Midbrain (tissue), 1 donor: ENCODE data around the gene SPOCK3.
A peak's percentile ranks its signal among the peaks of the same experiment; 100 is the strongest.
"Not testable (repeated sequence)": the region's sequence is repeated elsewhere in the genome, so short reads cannot be mapped to it uniquely, and the experiment has no call there.

Experiments
- DNase-seq: peaks from one replicate; lab custom pipeline; 2025; lab: John Stamatoyannopoulos, UW

Gene SPOCK3

GRCh38 chr4:167035390-167035789, 198.9 kb downstream of the SPOCK3 start:
- DNase-seq: no peak

DNA sequence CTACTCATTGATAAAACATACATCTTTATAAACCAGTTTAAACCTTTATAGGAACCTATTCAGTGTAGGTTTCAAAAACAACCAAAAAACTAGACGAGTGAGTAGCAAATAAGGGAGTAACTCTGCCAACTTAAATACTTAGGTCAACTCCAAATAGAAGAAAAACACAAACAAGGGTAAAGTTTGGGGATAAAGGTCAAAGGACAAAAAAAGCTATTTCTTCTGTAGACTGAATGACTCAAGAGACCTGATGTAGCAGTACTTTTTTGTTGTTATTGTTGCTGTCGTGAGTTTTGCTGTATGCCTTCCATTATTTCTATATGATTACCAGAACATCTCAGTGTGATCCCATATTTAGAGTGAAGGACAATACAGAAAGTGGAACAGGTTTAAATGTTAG, 199.3 kb downstream of the SPOCK3 start:
- no peak for DNase-seq

DNA sequence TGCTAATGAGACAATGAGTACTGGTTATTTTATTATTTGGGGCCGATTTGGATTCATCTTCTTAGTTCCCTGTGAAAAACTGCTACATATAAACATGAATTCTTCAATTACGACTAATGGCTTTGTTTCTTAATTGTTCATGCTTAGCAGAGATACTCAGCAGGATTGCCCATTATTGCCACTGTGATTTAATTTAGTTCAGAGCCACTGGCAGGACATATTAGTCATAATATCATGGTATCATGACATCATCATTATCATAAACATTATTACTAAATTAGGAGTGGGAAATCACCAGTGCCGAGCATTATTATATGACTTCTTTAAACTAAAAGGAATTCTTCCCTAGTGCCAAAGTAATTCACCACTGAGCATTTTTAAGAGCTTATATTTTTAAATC, 201.4 kb downstream of the SPOCK3 start:
- no peak for DNase-seq

- no peak for DNase-seq
These were observed 202.6 kb downstream of the SPOCK3 start for GRCh38 chr4:167031534-167032156.

- no peak for DNase-seq
These were observed 205.3 kb downstream of the SPOCK3 start for GRCh38 chr4:167028976-167029375.

GRCh38 chr4:167025670-167026069, 208.6 kb downstream of the SPOCK3 start:
- DNase-seq: no peak

DNA sequence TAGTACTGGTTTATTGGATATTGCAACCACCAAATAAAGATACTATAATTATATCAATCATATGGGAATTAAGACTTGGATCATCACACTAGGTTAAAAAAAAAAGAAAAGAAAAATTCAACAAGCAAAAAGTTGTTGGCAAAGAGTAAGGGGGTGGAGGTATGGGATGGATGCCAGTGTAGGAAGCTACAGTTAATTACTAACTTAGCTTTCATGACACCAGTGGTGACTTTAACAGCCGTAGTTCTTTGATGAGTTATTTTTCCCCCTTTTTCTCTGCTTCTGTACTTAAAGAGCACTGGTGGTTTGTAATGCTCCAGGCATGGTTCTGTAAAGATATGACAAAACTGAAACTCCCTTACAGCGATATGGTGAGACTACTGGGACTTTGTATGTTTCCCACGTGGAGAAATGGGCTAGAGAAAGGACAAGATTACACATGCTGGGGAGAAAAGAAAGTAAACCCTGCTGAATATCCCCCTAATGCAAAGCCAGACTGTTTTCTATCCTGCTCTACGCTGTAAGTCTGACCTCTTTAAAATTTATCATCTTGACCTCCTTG, 210.8 kb downstream of the SPOCK3 start:
- DNase-seq: no peak

DNA sequence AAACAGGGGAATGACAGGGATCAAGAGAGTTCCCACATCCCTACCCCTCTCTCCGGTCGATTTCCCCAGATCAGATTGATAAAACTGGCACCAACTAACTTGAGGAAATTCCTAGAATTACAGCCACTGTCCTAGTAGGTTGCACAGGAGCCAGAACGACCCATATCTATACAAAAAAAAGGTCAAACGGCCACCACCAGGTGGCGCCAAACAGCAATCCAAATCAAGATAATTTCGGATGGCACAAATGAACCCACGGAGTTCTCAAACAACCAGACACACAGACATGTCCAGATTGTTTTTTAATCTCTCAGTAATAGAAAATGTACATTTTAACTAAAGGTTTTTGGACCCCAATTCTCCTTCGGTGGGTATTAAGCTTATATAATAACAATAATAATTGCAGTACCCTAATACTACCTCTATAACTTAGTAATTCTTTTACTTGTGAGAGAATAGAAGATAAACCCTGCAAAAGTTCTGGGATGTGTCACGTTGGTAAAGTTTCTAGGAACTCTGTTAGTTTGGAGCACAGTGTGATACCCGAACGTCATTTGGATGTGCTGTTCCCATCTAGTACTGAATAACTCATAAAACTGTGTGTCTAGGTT, 212.6 kb downstream of the SPOCK3 start:
- DNase-seq: peak; percentile 88

DNA sequence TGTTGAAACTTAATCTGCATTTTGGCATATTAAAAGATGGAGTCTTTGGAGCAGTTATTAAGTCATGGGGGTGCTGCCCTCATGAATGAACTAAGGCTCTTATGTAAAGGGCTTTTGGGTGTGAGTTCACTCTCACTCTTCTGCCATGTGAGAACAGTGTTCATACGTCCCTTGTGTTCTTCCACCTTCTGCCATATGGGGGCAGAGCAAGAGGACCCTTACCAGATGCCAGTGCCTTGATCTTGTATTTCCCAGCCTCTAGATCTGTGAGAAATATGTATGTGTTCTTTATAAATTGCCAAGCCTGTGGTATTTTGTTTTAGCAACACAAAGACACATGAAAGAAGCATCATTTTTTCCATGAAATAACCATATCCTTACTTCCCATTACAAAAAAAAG, 213.9 kb downstream of the SPOCK3 start:
- no peak for DNase-seq

GRCh38 chr4:167014944-167015343, 219.3 kb downstream of the SPOCK3 start:
- DNase-seq: no peak

DNA sequence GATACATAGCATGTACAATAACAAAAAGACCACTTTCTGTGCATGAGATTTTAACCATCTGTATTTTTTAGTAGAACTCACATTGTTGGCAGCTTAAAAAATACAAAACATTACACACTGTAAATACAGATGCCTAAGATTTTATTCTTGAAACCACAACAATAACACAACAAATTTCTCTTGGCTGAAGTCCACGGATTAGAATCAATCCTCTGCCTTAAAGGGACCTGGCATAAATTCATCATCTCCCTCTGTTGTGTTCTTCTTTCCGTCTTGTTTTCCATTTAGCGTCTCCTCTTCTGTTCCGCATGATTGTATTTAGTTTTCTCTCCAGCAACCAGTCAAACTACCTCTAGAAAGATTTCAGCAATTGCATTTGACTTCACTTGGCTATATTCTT, 231.0 kb downstream of the SPOCK3 start:
- no peak for DNase-seq

- no peak for DNase-seq
These were observed 234.0 kb downstream of the SPOCK3 start for GRCh38 chr4:167000141-167000852.

DNA sequence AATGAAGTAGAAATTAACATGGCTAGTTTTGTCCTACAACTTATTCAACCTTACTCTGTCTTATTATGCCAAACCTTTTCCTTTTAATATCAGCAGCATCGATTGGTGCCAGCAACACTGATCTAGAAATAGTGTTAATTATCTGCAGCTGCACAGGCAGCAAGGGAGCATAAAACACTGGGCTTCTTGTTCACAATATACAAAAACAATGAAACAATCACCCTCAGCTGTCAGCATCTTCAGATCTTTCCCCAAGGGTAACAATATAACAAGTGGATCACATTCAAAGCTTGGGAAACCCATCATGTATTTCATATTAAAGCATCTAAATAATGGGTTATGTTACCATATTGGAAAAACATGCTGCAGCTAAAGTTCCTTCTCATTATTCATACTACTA, 238.1 kb downstream of the SPOCK3 start:
- DNase-seq: peak; percentile 79

- no peak for DNase-seq
These were observed 239.6 kb downstream of the SPOCK3 start for GRCh38 chr4:166994686-166995085.

- no peak for DNase-seq
These were observed 243.2 kb downstream of the SPOCK3 start for GRCh38 chr4:166991006-166991561.

DNA sequence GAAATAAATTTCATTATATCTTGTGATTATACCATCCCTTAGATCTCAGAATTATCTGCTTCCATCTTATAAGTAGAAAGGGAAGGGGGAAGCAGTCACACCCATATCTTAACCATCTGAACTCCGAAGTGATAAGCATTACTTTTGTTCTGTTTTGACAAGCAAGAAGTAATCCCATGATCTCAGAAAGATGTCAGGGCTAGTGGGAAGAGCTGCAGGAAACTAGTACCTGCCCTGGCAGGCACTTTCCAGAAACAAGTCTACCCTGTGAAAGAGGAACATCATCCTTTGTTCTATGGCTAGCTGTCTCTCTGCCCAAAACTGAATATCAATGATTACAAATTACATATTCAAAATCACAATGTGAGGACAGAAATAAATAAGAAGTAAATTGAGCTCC, 244.4 kb downstream of the SPOCK3 start:
- no peak for DNase-seq

DNA sequence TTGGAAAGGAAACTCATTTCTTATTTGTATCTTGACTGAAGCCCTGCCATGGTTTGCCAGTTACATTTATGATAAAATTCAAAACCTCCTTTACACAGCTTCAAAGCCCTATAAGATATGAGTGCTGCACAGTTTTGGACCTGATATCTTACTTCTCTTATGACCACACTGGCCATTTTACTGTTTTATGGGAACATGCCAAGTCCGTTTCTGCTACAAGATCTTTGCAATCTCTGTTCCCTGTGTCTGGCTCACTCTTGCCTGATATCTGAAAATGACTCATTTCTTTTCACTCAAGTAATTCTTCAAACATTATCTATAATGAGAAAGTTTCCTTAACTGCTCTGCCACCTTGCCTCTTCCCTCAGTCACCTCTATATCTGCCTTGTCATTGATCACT, 247.3 kb downstream of the SPOCK3 start:
- DNase-seq: no peak

DNA sequence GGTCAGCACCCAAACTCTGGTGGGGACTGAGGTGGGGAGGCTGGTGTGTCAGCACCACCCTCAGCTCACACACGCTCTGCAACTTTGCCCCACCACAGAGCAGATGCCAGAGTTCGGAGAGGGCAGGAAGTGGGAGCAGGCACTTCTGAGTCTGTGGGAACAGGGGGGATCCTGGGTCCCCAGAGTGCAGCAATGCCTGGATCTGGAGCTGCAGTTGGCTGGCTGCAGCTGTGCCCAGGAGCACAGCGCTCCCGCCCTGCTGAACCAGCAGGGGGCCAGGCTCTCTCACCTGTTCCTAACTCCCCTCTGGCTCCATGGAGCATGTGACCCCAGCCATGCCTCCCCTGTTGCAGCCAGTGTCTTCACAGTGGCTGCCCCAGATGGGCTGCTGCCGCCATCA, 252.4 kb downstream of the SPOCK3 start:
- no peak for DNase-seq

DNA sequence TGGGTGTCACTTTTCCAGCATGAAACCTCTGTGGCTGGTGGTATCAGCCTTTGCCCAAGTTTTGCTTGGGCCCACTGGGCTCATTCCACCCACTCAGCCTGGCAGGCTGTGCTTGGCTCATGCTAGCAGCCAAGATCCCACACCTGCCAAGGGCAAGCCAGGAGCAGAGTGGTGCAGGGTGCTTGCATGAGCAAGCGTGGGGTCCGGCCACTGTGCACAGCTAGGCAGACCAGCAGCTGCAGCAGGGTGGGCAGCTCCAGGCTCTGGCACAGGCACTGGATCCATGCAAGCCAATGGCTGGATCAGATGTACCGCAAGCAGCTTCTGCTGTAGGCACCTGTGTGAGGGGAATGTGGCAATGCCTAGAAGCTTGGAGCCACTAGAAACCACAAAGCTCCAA, 253.9 kb downstream of the SPOCK3 start:
- DNase-seq: no peak

GRCh38 chr4:166977596-166977995, 256.7 kb downstream of the SPOCK3 start:
- DNase-seq: no peak

- DNase-seq: peak; percentile 59
These were observed 262.2 kb downstream of the SPOCK3 start for GRCh38 chr4:166972071-166972470.

DNA sequence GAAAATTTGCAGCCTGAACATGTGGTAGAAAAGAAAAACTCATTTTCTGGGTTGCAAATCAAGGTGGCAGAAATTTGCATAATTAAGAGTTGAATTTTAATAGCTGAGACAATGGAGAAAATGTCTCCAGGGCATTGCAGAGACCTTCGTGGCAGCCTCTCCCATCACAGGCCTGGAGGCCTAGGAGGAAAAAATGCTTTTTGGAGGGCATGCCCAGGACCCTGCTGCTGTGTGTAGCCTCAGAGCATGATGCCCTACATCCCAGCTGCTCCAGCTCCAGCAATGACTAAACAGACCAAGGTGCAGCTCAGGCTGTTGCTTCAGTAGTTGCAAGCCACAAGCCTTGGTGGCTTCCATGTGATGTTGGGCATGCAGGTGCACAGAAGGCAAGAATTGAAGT, 266.1 kb downstream of the SPOCK3 start:
- DNase-seq: not testable (repeated sequence)

DNA sequence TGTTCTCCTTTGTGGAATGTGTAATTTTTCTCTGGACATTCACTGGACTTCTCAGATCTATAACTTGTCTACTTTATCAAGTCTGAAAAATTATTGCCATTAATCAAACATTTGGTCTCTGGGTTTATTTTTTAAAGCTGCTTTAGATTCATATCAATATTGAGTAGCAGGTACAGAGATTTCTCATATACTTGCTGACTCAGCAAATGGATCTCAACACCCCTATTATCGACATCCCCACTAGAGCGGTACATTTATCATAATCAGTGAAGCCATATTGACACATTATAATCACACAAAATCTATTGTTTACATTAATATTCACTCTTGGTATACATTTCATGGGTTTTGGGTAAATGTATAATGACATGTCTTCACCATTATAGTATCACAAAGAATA, 268.7 kb downstream of the SPOCK3 start:
- DNase-seq: no peak
